PC-9 (cell line): ENCODE results near the gene GTPBP6.

Source experiments
- EZH2 ChIP-seq: fragments of 200-600 bp; sonication (generic); IDR thresholded peaks from 2 replicates; pipeline ENCODE4 v1.8.0; 2017; ENCODE audit warnings: antibody characterized with exemption, low read depth
- TF ChIP-seq, protein P1 (sequence below): fragments of 200-600 bp; sonication (generic); conservative IDR thresholded peaks from 2 replicates; pipeline ENCODE4 v1.6.1; 2017; ENCODE audit warnings: mixed run types, antibody characterized with exemption, mild to moderate bottlenecking, moderate library complexity

DNA sequence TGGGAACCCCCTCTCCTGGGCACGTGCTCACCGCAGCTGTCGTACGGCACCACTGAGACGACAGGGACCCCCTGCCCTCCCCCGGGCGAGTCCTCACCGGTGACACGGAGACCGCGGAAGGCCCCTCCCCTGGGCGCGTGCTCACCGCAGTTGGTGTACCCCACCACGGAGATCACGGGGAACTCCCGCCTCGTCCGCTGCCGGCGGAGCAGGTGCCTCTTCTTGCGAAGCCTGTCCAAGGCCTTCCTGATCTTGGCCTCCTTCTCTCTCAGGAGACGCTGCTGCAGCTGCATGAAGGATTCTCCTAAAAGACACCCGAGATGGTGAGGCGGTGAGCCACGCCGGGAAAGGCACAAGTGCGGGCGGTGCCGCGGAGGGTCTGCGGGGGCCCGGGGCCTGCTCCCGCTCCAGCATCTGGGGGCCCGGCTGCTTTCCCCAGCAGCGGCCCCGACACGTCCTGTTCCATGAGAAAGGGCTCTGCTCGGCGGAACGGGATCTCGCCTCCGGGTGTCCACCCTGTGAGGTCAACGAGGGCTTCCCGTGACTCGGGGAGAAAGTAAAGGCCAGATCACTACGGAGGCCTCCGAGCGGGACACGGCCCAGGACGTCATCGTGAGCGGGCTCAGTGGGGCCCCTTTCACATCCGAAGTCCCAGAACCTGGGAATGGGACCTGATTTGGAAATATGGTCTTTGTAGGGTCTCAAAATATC, 5.8 kb downstream of the GTPBP6 start:
- TF ChIP-seq, protein P1, sequence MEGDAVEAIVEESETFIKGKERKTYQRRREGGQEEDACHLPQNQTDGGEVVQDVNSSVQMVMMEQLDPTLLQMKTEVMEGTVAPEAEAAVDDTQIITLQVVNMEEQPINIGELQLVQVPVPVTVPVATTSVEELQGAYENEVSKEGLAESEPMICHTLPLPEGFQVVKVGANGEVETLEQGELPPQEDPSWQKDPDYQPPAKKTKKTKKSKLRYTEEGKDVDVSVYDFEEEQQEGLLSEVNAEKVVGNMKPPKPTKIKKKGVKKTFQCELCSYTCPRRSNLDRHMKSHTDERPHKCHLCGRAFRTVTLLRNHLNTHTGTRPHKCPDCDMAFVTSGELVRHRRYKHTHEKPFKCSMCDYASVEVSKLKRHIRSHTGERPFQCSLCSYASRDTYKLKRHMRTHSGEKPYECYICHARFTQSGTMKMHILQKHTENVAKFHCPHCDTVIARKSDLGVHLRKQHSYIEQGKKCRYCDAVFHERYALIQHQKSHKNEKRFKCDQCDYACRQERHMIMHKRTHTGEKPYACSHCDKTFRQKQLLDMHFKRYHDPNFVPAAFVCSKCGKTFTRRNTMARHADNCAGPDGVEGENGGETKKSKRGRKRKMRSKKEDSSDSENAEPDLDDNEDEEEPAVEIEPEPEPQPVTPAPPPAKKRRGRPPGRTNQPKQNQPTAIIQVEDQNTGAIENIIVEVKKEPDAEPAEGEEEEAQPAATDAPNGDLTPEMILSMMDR: no peak
- no peak for TF ChIP-seq EZH2
